Measurements from ENCODE around the gene FURIN.

The FURIN gene

DNA sequence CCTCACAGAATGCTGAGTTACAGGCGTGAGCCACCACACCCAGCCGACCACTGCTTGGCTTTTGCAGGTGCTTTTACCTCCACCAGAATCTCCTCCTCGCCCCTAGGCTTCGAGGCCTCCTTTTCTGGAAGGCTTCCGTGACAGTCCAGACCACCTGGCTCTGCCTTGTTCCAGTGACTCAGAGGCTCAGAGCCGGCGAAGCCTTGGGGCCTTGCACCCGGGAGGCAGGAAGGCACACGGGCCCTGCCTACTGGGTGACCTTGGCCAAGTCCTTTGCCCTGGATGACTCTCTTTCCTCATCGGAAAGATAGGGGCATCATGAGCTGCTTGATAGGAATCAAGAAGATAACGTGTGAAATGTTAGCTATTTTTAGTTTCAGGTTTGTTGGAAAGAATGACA lies 31.3 kb upstream of the FURIN start:
- DNase-seq (ENCODE audit: low read depth): no peak
- H3K4me3 ChIP-seq (ENCODE audit: low read depth, low read length): no peak overlapping the region
- no peak for TF ChIP-seq CTCF (IDR thresholded peaks at IDR 0.05; ENCODE audit: low read depth, low read length, missing control alignments)
- in situ Hi-C loops (cut with HindIII; ENCODE audit: low sequenced_read_pairs): no loop called here

- in situ Hi-C loops (cut with HindIII; ENCODE audit: low sequenced_read_pairs): no loop called here
- no peak for TF ChIP-seq CTCF (IDR thresholded peaks at IDR 0.05; ENCODE audit: low read depth, low read length, missing control alignments)
- DNase-seq (ENCODE audit: low read depth): no peak
- H3K4me3 ChIP-seq (ENCODE audit: low read depth, low read length): no peak overlapping the region
These were observed 30.2 kb upstream of the FURIN start for GRCh38 chr15:90838139-90838538.

DNA sequence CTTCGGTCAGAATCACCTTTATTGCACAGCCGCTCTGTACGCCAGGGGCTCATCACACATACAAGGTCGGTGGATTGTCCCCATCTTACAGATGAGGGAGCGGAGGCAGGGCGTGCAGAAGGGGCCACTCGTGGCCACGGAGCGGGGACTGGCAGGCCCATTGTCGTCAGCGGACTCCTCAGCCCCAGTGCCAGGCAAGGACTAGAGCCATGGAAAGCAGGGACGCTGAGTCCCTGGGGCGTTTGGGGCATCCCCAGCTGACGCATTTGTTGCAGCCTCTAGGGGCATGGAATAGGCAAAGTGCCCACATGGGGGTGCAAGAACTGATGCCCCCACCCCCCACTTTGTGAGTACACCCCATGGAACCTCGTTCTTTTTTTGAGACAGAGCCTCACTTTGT lies 29.8 kb upstream of the FURIN start:
- DNase-seq (ENCODE audit: low read depth): no peak
- TF ChIP-seq CTCF (IDR thresholded peaks at IDR 0.05; ENCODE audit: low read depth, low read length, missing control alignments): no peak
- in situ Hi-C loops (cut with HindIII; ENCODE audit: low sequenced_read_pairs): no loop called here
- no peak overlapping the region for H3K4me3 ChIP-seq (ENCODE audit: low read depth, low read length)

DNA sequence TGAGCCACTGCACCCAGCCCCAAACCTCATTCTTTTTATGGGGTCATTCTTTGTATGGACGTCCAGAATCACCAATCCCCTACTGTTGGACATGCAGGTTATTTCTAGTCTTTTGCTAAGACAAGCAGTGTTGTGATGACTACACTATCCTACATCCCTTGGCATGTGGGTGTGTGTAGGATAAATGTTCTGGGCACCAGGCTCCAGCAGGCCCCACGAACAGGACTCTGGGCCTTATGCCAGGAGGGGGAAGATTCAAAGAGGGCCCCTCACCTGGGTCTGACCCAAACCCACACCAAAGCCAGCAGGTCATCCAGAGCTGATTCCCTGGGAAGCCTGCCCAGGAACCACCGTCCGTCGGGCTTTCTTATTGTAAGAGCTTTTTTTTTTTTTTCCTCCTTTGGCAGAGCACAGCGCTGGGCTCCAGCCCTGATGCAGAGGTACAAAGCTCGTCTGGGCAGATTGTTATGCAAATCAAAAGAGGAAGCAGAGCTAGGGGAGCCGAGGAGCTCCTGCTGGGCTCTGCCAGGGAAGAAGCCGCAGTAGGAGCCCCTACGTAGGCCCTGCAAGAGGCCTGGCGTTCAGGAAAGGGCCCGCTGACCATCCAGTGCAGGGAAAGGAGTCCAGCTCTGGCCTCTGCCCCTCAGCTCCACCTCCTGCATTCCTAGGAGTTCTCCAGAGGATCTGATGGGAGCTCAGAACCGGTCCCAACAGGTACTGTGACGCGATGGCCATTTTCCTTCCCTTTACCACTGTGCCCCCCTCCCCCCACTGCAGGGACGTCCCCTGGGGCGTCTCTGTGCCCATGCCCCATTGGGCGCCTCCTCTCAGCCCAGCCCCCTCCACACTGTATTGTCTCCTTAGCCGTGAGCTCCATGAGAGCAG lies 29.0 kb upstream of the FURIN start:
- no peak for TF ChIP-seq CTCF (IDR thresholded peaks at IDR 0.05; ENCODE audit: low read depth, low read length, missing control alignments)
- in situ Hi-C loops (cut with HindIII; ENCODE audit: low sequenced_read_pairs): no loop called here
- H3K4me3 ChIP-seq (ENCODE audit: low read depth, low read length): no peak overlapping the region
- peak; percentile 72 for DNase-seq (ENCODE audit: low read depth)

DNA sequence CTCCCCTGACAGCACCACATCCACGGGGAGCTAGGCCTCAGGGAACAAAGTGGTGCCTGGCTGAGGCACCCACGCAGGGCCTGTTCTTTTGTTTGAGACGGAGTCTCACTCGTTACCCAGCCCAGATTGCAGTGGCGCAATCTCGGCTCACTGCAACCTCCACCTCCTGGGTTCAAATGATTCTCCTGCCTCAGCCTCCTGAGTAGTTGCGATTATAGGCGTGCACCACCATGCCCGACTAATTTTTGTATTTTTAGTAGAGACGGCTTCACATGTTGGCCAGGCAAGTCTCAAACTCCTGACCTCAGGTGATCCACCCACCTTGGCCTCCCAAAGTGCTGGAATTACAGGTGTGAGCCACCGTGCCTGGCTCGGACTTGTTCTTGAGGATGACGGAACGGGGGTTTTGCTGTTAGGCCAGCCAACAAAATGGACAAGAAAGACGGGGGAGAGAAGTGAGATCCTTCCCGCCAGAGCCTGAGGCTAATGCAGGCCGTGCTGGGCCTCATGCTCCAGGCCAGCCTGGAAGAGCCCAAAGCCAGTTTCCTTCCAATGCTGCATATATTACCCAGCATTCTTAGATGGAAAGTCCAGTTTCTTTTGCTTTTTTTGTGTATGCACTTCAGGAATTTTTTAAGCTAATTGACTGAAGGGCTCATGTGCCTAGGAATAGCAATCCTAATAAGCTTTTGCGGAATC lies 28.1 kb upstream of the FURIN start:
- no peak for TF ChIP-seq CTCF (IDR thresholded peaks at IDR 0.05; ENCODE audit: low read depth, low read length, missing control alignments)
- in situ Hi-C loops (cut with HindIII; ENCODE audit: low sequenced_read_pairs): no loop called here
- no peak for DNase-seq (ENCODE audit: low read depth)
- no peak overlapping the region for H3K4me3 ChIP-seq (ENCODE audit: low read depth, low read length)

- TF ChIP-seq CTCF (IDR thresholded peaks at IDR 0.05; ENCODE audit: low read depth, low read length, missing control alignments): no peak
- DNase-seq (ENCODE audit: low read depth): no peak
- no peak overlapping the region for H3K4me3 ChIP-seq (ENCODE audit: low read depth, low read length)
- in situ Hi-C loops (cut with HindIII; ENCODE audit: low sequenced_read_pairs): no loop called here
These were observed 27.4 kb upstream of the FURIN start for GRCh38 chr15:90840954-90841353.
